ENCODE results near the gene RCOR2. TPM values are rescaled to one million over a fixed set of nuclear protein-coding genes. Genes with fewer than 3 reads are reported as not detected.

The RCOR2 gene
- total and polyA plus RNA-seq, 2 of the 13 experiments (the other 11 are each of a cell fraction or from before 2014, with no cell fraction given) = 8.3 to 8.5 TPM

DNA sequence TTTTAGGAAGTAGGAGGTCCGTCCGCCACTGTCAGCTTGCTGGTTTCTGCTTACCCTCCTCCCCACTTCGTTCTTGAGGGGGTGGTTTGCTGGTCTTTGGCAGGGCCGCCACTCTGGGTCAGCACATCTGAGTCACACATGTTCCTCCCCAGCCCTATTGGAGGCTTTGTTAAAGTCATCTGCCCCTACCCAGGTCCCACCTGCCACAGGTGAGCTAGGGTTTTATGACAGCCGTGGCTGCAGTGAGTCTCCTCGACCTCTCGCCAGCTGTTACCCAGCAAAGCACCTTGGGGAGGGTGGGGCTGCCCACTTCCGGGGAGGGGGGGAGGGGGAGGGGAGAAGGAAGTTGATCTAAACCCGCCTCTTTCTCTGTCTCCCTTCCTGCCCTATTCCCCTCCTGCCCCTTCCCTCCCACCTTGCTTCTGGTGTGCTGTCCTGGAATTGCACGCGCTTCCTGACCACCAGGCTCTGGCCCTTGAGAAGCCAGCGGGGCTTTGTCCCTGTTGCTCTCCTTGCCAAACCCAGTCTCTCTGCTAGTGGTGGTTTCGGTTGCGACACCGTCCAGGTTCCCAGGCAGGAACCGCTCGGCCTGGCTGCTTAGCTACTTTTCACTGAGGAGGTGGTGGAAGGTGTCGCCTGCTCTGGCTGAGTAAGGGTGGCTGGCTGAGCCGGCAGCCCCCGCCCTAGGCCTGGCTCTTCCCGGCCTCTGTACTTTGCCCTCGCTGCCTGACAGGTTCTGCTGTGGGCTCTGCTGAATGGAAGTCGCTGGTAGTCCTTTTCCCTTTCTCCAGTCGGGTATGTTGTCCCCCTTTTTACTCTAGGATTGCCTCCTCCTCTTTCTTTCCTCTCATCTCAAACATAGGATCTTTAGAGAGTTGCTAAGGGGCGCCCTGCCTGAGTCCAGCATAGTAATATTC, 28.5 kb downstream of the RCOR2 start (continued):
- TF ChIP-seq, protein P1, sequence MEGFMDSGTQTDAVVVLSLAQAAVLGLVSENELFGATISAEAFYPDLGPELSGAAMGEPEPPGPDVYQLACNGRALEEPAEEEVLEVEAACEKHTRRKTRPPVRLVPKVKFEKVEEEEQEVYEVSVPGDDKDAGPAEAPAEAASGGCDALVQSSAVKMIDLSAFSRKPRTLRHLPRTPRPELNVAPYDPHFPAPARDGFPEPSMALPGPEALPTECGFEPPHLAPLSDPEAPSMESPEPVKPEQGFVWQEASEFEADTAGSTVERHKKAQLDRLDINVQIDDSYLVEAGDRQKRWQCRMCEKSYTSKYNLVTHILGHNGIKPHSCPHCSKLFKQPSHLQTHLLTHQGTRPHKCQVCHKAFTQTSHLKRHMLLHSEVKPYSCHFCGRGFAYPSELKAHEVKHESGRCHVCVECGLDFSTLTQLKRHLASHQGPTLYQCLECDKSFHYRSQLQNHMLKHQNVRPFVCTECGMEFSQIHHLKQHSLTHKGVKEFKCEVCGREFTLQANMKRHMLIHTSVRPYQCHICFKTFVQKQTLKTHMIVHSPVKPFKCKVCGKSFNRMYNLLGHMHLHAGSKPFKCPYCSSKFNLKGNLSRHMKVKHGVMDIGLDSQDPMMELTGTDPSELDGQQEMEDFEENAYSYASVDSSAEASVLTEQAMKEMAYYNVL (CRISPR knock-in tag; IDR thresholded peaks at IDR 0.05; ENCODE audit: borderline replicate concordance) = peak; percentile 82; the same call in 1 of the 2 replicates
- peak; percentile 27; the same call in 1 of the 2 replicates for TF ChIP-seq ZNF782 (CRISPR knock-in tag; IDR thresholded peaks at IDR 0.05; ENCODE audit: borderline replicate concordance)
- TF ChIP-seq MBD4 (IDR thresholded peaks at IDR 0.05; ENCODE audit: borderline replicate concordance, low read length) = no peak
- peak; percentile 89 for TF ChIP-seq SAP130 (CRISPR knock-in tag; IDR thresholded peaks at IDR 0.05; ENCODE audit: low read depth)
- TF ChIP-seq, protein P2, sequence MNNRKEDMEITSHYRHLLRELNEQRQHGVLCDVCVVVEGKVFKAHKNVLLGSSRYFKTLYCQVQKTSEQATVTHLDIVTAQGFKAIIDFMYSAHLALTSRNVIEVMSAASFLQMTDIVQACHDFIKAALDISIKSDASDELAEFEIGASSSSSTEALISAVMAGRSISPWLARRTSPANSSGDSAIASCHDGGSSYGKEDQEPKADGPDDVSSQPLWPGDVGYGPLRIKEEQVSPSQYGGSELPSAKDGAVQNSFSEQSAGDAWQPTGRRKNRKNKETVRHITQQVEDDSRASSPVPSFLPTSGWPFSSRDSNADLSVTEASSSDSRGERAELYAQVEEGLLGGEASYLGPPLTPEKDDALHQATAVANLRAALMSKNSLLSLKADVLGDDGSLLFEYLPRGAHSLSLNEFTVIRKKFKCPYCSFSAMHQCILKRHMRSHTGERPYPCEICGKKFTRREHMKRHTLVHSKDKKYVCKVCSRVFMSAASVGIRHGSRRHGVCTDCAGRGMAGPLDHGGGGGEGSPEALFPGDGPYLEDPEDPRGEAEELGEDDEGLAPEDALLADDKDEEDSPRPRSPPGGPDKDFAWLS (CRISPR knock-in tag; IDR thresholded peaks at IDR 0.05; ENCODE audit: borderline replicate concordance) = no peak
- TF ChIP-seq HNF4G (IDR thresholded peaks at IDR 0.05; ENCODE audit: borderline replicate concordance, low read depth, low read length) = peak; percentile 66
- peak; percentile 51; the same call in 1 of the 2 replicates for TF ChIP-seq HNF4G (CRISPR knock-in tag; IDR thresholded peaks at IDR 0.05; ENCODE audit: borderline replicate concordance, low read depth)
- TF ChIP-seq CBX1 (IDR thresholded peaks at IDR 0.05; ENCODE audit: low read depth) = no peak
- TF ChIP-seq IRF2 (CRISPR knock-in tag; IDR thresholded peaks at IDR 0.05) = peak; percentile 39; the same call in 1 of the 2 replicates
- TF ChIP-seq, protein P3, sequence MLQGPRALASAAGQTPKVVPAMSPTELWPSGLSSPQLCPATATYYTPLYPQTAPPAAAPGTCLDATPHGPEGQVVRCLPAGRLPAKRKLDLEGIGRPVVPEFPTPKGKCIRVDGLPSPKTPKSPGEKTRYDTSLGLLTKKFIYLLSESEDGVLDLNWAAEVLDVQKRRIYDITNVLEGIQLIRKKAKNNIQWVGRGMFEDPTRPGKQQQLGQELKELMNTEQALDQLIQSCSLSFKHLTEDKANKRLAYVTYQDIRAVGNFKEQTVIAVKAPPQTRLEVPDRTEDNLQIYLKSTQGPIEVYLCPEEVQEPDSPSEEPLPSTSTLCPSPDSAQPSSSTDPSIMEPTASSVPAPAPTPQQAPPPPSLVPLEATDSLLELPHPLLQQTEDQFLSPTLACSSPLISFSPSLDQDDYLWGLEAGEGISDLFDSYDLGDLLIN (CRISPR knock-in tag; IDR thresholded peaks at IDR 0.05; ENCODE audit: borderline replicate concordance) = no peak
- TF ChIP-seq SMARCC2 (IDR thresholded peaks at IDR 0.05) = no peak
- TF ChIP-seq SIX4 (CRISPR knock-in tag; IDR thresholded peaks at IDR 0.05) = no peak
- no peak for TF ChIP-seq ZNF660 (CRISPR knock-in tag; IDR thresholded peaks at IDR 0.05; ENCODE audit: borderline replicate concordance, low read depth)
- TF ChIP-seq, protein P4, sequence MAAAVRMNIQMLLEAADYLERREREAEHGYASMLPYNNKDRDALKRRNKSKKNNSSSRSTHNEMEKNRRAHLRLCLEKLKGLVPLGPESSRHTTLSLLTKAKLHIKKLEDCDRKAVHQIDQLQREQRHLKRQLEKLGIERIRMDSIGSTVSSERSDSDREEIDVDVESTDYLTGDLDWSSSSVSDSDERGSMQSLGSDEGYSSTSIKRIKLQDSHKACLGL (CRISPR knock-in tag; IDR thresholded peaks at IDR 0.05) = peak; percentile 54; the same call in 1 of the 2 replicates
- TF ChIP-seq CCAR2 (optimal IDR thresholded peaks at IDR 0.05; ENCODE audit: low read depth, low read length) = no peak
- TF ChIP-seq RELA (CRISPR knock-in tag; IDR thresholded peaks at IDR 0.05) = 0 out of 2 replicates have a peak, but pooled peaks have one; percentile 49
- TF ChIP-seq ZNF3 (CRISPR knock-in tag; IDR thresholded peaks at IDR 0.05) = no peak
- peak; percentile 54; the same call in 1 of the 2 replicates for TF ChIP-seq KDM2A (CRISPR knock-in tag; IDR thresholded peaks at IDR 0.05; ENCODE audit: borderline replicate concordance, low read depth)
- peak; percentile 46; the same call in 1 of the 2 replicates for TF ChIP-seq ZBTB7A (CRISPR knock-in tag; IDR thresholded peaks at IDR 0.05)
- TF ChIP-seq YEATS4 (CRISPR knock-in tag; IDR thresholded peaks at IDR 0.05; ENCODE audit: borderline replicate concordance) = peak; percentile 81; the same call in 1 of the 2 replicates
- peak; percentile 63 for TF ChIP-seq KAT8 (CRISPR knock-in tag; IDR thresholded peaks at IDR 0.05)
- TF ChIP-seq ZSCAN29 (CRISPR knock-in tag; conservative IDR thresholded peaks at IDR 0.05) = no peak

All from HepG2 (cell line).